ENCODE measurements around the gene TYK2.
A peak's percentile ranks its signal among the peaks of the same experiment; 100 is the strongest.

TYK2 gene

GRCh38 chr19:10335352-10335985, 44.9 kb downstream of the TYK2 start:
- H3K27me3 ChIP-seq (ENCODE audit: insufficient read depth, low read depth, severe bottlenecking) = no peaks in the 10 kb centered on the region
- H3K27ac ChIP-seq = peak overlapping the region; percentile 24; the same call in 1 of the 2 replicates
- no peak overlapping the region for H3K4me3 ChIP-seq (ENCODE audit: low read depth, low read length)
- no peaks in the 10 kb centered on the region for H3K9me3 ChIP-seq (ENCODE audit: severe bottlenecking)
- DNase-seq = no peak
- H3K36me3 ChIP-seq = peaks cover 29% of the 10 kb centered on the region
- TF ChIP-seq, protein P1, sequence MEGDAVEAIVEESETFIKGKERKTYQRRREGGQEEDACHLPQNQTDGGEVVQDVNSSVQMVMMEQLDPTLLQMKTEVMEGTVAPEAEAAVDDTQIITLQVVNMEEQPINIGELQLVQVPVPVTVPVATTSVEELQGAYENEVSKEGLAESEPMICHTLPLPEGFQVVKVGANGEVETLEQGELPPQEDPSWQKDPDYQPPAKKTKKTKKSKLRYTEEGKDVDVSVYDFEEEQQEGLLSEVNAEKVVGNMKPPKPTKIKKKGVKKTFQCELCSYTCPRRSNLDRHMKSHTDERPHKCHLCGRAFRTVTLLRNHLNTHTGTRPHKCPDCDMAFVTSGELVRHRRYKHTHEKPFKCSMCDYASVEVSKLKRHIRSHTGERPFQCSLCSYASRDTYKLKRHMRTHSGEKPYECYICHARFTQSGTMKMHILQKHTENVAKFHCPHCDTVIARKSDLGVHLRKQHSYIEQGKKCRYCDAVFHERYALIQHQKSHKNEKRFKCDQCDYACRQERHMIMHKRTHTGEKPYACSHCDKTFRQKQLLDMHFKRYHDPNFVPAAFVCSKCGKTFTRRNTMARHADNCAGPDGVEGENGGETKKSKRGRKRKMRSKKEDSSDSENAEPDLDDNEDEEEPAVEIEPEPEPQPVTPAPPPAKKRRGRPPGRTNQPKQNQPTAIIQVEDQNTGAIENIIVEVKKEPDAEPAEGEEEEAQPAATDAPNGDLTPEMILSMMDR (IDR thresholded peaks at IDR 0.05; ENCODE audit: low read depth, low read length) = no peak

DNA sequence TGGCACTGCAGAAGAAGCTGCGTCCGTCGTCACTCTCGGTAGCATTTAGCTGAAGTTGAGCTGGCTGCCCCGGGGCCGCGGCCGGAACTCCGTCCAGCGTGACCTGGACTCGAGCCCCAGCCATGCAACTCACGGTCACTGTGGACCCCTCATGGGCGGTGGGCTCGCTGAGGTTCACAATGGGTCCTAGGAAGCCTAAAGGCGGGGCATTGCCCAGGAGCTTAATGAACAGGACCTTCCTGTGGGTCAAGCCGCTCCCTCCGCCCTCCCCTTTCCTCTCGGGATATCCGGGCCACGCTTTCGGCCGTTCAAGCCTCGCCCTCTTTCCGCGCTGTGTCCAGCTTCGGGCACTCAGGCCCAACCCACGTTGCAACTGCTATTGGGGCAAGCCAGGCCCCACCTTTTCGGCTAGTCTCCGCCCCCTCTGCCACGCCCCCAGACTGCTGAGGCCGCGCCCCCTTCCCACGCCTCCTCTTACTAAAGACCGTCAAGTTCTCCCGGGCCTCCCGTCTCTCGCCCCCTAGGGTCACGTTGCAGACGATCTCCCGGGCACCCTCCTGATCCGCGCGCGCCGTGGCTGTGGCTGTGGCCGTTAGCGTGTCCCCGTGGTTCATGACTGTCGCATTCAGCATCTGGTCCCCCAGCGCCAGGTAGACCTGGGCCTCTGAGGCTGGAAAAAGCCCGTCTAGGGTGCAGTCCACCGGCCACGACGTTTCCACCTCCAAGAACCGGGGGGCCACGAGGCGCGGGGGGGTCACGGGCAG, 45.6 kb downstream of the TYK2 start:
- Histone ChIP-seq H3K27ac (peak overlapping the region; percentile 99; the same call in 1 of the 2 replicates), H3K4me3 (ENCODE audit: low read depth, low read length) (no peak overlapping the region), H3K27me3 (ENCODE audit: insufficient read depth, low read depth, severe bottlenecking) (no peaks in the 10 kb centered on the region), H3K36me3 (peaks cover 36% of the 10 kb centered on the region), H3K9me3 (ENCODE audit: severe bottlenecking) (no peaks in the 10 kb centered on the region)
- peak; percentile 62 for DNase-seq
- TF ChIP-seq, protein P1 (IDR thresholded peaks at IDR 0.05; ENCODE audit: low read depth, low read length) = no peak

- peak overlapping the region; percentile 74 for H3K4me3 ChIP-seq (ENCODE audit: low read depth, low read length)
- no peaks in the 10 kb centered on the region for H3K9me3 ChIP-seq (ENCODE audit: severe bottlenecking)
- DNase-seq = no peak
- no peaks in the 10 kb centered on the region for H3K27me3 ChIP-seq (ENCODE audit: insufficient read depth, low read depth, severe bottlenecking)
- TF ChIP-seq, protein P1 (IDR thresholded peaks at IDR 0.05; ENCODE audit: low read depth, low read length) = no peak
- peaks cover 44% of the 10 kb centered on the region for H3K36me3 ChIP-seq
- H3K27ac ChIP-seq = peak overlapping the region; percentile 99
These were observed 46.4 kb downstream of the TYK2 start for GRCh38 chr19:10333758-10334587.

- no peaks in the 10 kb centered on the region for H3K9me3 ChIP-seq (ENCODE audit: severe bottlenecking)
- peak within 1 kb of the TSS; percentile 99 for H3K27ac ChIP-seq
- peak within 1 kb of the TSS; percentile 74 for H3K4me3 ChIP-seq (ENCODE audit: low read depth, low read length)
- no peaks in the 10 kb centered on the region for H3K27me3 ChIP-seq (ENCODE audit: insufficient read depth, low read depth, severe bottlenecking)
- TF ChIP-seq, protein P1 (IDR thresholded peaks at IDR 0.05; ENCODE audit: low read depth, low read length) = no peak
- peaks cover 52% of the 10 kb centered on the region for H3K36me3 ChIP-seq
- peak; percentile 98 for DNase-seq
These were observed 47.2 kb downstream of the TYK2 start, which contains the start of gene RAVER1 for GRCh38 chr19:10332965-10333757. Gene RAVER1 (minus strand): TSS chr19:10333529. CDS start chr19:10333507, 22 bp downstream.

Measured in WERI-Rb-1 (cell line).